NT2/D1 (cell line): ENCODE results near the gene QKI.

Experiments used
- DNase-seq: peaks from one replicate; pipeline ENCODE4 v3.0.0-alpha.2; 2011; ENCODE audit warnings: low read depth, low spot score
- H3K27me3 ChIP-seq: 2 replicates; pipeline ENCODE4 v1.6.0; 2011; ENCODE audit warnings: mild to moderate bottlenecking; ENCODE audit not compliant: insufficient read length, insufficient read depth
- H3K36me3 ChIP-seq: 2 replicates; pipeline ENCODE4 v1.6.1; 2011; ENCODE audit warnings: mild to moderate bottlenecking, low read length, mixed read lengths; ENCODE audit not compliant: insufficient read depth, insufficient read length
- H3K4me1 ChIP-seq: 2 replicates; pipeline ENCODE4 v1.5.1; 2011; ENCODE audit not compliant: insufficient read depth, insufficient read length
- H3K4me3 ChIP-seq: 2 replicates; pipeline ENCODE4 v1.5.1; 2011; ENCODE audit warnings: low read depth; ENCODE audit not compliant: insufficient read length
- H3K9ac ChIP-seq: 2 replicates; pipeline ENCODE4 v1.6.0; 2011; ENCODE audit warnings: low read depth; ENCODE audit not compliant: insufficient read length
- H3K9me3 ChIP-seq: 2 replicates; pipeline ENCODE4 v1.5.1; 2011; ENCODE audit warnings: mild to moderate bottlenecking, low read length; ENCODE audit not compliant: insufficient read depth
- SUZ12 ChIP-seq: IDR thresholded peaks from 2 replicates; pipeline ENCODE4 v1.6.1; 2011; ENCODE audit not compliant: insufficient read length, insufficient read depth; ENCODE audit errors: extremely low read depth
- YY1 ChIP-seq: IDR thresholded peaks from 2 replicates; pipeline ENCODE4 v1.6.1; 2011; ENCODE audit not compliant: insufficient read length, insufficient read depth
- ZNF274 ChIP-seq: IDR thresholded peaks from 2 replicates; pipeline ENCODE4 v1.6.1; 2011; ENCODE audit warnings: mild to moderate bottlenecking, low read depth, low read length

Gene QKI

DNA sequence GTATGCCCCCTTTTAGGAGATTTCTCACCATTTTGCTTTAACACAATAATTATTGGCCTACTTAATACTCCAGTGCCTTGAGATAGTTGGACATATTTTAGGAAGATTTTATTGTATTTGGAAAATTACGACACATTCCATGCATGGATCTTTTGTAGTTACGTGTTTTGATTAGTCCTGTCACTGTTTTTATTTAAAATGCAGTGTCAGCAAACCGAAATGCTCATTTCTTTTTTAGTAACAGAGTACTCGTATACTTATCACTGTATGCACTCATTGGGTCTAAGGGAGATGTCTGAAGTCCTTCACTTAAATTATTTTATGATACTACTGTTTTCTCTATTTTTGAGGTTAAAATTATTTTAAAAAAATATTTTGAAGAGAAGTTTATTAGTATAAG lies 153.8 kb downstream of the QKI start:
- no peak overlapping the region for H3K4me3 ChIP-seq
- H3K9ac ChIP-seq, result no peak overlapping the region
- no peaks in the 10 kb centered on the region for H3K4me1 ChIP-seq
- H3K9me3 ChIP-seq, result no peaks in the 10 kb centered on the region; the same call in 1 of the 2 replicates
- no peaks in the 10 kb centered on the region for H3K27me3 ChIP-seq
- H3K36me3 ChIP-seq, result peaks cover 26% of the 10 kb centered on the region
- DNase-seq, result no peak
- TF ChIP-seq SUZ12 (no peak), ZNF274 (no peak), YY1 (no peak)

DNA sequence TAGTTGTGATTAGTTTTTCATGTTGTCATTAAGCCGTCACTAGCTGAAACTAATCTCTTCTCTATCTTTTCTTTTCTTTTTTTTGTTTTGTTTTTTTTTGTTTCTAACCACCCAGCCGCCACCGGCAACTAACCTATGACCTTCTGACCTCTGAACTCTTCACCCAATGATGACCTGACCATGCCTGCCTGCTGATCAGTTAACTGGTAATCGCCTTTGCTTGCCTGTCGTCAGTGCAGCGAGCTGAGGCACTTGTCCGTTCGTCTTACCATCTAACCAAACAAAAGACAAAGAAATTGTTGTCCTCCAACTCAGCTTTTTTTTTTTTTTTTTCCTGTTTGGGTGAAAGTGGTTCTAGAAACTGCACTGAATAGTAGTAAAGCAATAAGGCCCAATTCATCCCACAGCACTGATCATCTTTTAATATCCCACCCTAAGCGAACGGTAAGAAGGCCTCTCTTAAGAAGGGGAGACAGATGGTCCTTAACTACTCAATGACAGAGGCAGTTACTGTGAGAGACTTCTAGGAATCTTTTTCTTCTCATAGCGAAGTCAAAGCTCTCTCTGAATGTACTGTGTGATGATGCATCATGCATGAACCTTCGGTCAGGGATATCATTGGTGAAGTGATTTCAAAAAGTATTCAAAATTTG lies 156.2 kb downstream of the QKI start:
- Histone ChIP-seq H3K36me3 (peaks cover 24% of the 10 kb centered on the region), H3K4me3 (no peak overlapping the region), H3K4me1 (no peaks in the 10 kb centered on the region), H3K9ac (no peak overlapping the region), H3K27me3 (no peaks in the 10 kb centered on the region), H3K9me3 (no peaks in the 10 kb centered on the region; the same call in 1 of the 2 replicates)
- TF ChIP-seq ZNF274 (no peak), SUZ12 (no peak), YY1 (no peak)
- no peak for DNase-seq

DNA sequence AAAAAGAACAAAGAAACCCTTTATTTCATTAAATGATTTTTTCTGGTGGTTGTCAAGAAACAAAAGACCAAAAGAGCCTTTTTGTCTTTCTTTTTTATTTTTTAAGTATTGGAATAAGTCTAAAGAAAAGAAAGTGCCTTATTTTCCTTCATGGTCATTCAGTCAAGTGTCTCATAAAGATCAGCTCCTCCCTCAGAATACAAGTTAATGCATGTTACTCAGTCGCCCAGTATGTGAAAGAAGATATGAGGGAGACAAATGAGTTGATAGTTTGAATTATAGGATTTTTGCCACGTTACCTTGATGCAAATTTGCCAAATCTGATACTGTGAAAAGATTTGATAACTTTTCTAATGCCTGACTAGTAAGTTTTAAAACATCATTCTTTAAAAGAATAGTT lies 157.2 kb downstream of the QKI start:
- H3K4me3 ChIP-seq, result no peak overlapping the region
- DNase-seq, result no peak
- no peaks in the 10 kb centered on the region for H3K27me3 ChIP-seq
- no peaks in the 10 kb centered on the region for H3K4me1 ChIP-seq
- H3K36me3 ChIP-seq, result peaks cover 19% of the 10 kb centered on the region
- H3K9me3 ChIP-seq, result no peaks in the 10 kb centered on the region; the same call in 1 of the 2 replicates
- TF ChIP-seq ZNF274 (no peak), YY1 (no peak), SUZ12 (no peak)
- H3K9ac ChIP-seq, result no peak overlapping the region

DNA sequence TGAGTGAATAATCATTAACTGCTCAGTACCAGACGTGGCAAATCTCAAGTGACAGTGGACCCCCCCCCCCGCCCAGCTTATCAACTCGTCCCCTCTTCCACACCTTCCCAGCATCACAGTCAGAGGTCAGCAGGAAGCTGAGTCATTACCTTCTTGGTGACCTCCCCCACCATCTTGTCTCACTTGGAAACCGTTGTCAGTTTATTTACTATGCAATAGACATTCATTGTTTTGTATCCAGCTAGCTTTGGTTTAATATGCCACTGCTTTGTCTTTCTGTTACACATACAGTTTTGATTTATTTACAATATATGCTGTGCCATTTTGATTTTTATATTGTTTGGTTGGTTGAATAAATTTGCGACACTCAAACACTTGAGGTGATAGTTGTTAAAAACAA lies 158.1 kb downstream of the QKI start:
- Histone ChIP-seq H3K36me3 (peaks cover 19% of the 10 kb centered on the region), H3K27me3 (no peaks in the 10 kb centered on the region), H3K9me3 (no peaks in the 10 kb centered on the region; the same call in 1 of the 2 replicates), H3K9ac (no peak overlapping the region), H3K4me1 (no peaks in the 10 kb centered on the region), H3K4me3 (no peak overlapping the region)
- TF ChIP-seq SUZ12, result no peak
- no peak for TF ChIP-seq YY1
- no peak for TF ChIP-seq ZNF274
- no peak for DNase-seq

DNA sequence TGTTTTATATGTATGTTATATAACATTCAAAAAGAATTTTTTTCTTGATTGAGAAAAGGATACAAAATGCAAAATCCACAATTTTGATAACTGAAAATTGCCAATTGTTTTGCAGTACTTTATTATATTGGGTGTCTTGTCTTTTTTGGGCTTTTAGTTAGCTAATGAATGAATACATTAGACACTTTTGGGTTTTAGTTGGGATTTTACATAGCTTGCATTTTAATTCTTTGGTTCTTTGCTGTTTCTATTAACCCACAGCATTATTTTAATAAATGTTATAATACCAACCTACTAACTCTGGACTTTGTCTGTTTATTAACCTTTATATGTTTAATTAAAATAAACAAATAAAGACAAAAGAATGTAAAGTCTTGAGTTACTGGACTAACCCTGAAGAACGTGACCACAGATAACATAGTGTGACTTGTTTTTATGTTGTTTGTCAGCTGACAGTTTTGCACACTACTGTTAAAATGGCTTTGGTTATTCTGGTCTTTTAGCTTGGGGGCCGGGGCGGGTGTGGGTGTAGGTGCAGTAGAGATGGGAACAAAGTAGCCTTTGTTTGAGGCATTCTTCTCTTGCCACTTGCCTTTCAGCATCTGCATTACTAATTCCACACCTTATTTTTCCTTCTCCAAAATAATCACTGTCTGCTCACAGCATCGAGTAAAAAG lies 159.1 kb downstream of the QKI start:
- no peaks in the 10 kb centered on the region for H3K4me1 ChIP-seq
- H3K4me3 ChIP-seq, result no peak overlapping the region
- peaks cover 19% of the 10 kb centered on the region for H3K36me3 ChIP-seq
- TF ChIP-seq SUZ12, result no peak
- TF ChIP-seq ZNF274, result no peak
- TF ChIP-seq YY1, result no peak
- no peaks in the 10 kb centered on the region for H3K27me3 ChIP-seq
- no peak overlapping the region for H3K9ac ChIP-seq
- H3K9me3 ChIP-seq, result no peaks in the 10 kb centered on the region; the same call in 1 of the 2 replicates
- DNase-seq, result no peak

DNA sequence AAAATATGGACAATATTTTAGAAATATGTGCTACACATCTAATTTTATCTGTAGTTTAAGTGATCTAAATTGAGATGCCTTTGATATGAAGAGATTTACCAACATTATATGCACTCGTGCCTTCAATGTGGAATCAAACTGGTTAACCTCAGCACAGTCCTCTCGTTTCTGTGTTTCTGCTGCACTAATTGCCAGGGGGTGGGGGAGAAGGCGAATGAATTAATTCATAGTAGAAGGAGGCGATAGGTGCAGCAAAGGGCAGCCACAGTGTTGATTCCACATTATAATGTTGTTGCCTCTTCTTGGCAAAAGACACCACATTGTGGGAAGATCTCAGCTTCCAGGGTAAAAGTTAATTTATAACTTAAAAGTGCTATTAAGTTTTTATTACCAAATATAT lies 161.6 kb downstream of the QKI start:
- no peak for DNase-seq
- Histone ChIP-seq H3K9ac (no peak overlapping the region), H3K27me3 (no peaks in the 10 kb centered on the region), H3K36me3 (peaks cover 11% of the 10 kb centered on the region), H3K9me3 (no peaks in the 10 kb centered on the region), H3K4me1 (no peaks in the 10 kb centered on the region), H3K4me3 (no peak overlapping the region)
- no peak for TF ChIP-seq ZNF274
- TF ChIP-seq SUZ12, result no peak
- no peak for TF ChIP-seq YY1

DNA sequence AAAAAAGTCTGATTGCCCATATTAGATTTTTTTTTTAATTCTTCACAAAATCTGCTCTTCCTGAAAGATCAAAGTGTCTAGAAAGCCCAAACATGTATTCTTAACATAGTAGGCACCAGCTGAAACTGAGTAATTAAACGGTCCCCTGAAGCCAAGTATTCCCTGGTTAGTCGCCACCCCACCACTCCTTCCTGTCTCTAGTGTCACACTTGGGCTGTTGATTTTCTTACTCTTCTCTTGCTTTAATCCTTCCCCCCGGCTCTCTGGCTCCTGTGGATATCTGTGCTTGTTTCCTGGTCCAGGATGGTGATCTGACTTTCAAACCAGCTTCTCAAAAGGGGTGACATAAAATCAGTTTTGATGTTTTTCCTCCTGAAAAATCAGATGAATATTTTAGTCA lies 162.9 kb downstream of the QKI start:
- Histone ChIP-seq H3K27me3 (no peaks in the 10 kb centered on the region), H3K4me1 (no peaks in the 10 kb centered on the region), H3K4me3 (no peak overlapping the region), H3K36me3 (peaks cover 9% of the 10 kb centered on the region), H3K9ac (no peak overlapping the region), H3K9me3 (no peaks in the 10 kb centered on the region)
- TF ChIP-seq YY1, result no peak
- no peak for TF ChIP-seq SUZ12
- TF ChIP-seq ZNF274, result no peak
- DNase-seq, result no peak
